ENCODE results near the gene CHD9.
A peak's percentile ranks its signal among the peaks of the same experiment; 100 is the strongest.
"Not testable (repeated sequence)": the region's sequence is repeated elsewhere in the genome, so short reads cannot be mapped to it uniquely, and the experiment has no call there.

CHD9 gene

GRCh38 chr16:53075461-53075860 is 20.7 kb downstream of the CHD9 start:
- not testable (repeated sequence) for FAIRE-seq

- no peak for FAIRE-seq
These were observed 23.5 kb downstream of the CHD9 start for GRCh38 chr16:53078247-53078646.

GRCh38 chr16:53078765-53079485 is 24.1 kb downstream of the CHD9 start:
- no peak for FAIRE-seq

- FAIRE-seq = no peak
These were observed 25.7 kb downstream of the CHD9 start for GRCh38 chr16:53080345-53081031.

- no peak for FAIRE-seq
These were observed 26.2 kb downstream of the CHD9 start for GRCh38 chr16:53081032-53081424.

GRCh38 chr16:53081686-53082407 is 27.1 kb downstream of the CHD9 start:
- FAIRE-seq = no peak

GRCh38 chr16:53082509-53082908 is 27.7 kb downstream of the CHD9 start:
- FAIRE-seq = no peak

GRCh38 chr16:53083119-53083518 is 28.3 kb downstream of the CHD9 start:
- no peak for FAIRE-seq

- FAIRE-seq = no peak
These were observed 29.4 kb downstream of the CHD9 start for GRCh38 chr16:53084141-53084541.

- FAIRE-seq = no peak
These were observed 30.0 kb downstream of the CHD9 start for GRCh38 chr16:53084746-53085334.

GRCh38 chr16:53085369-53085843 is 30.6 kb downstream of the CHD9 start:
- FAIRE-seq = peak; percentile 65

- no peak for FAIRE-seq
These were observed 31.2 kb downstream of the CHD9 start for GRCh38 chr16:53085931-53086421.

- FAIRE-seq = no peak
These were observed 32.3 kb downstream of the CHD9 start for GRCh38 chr16:53087101-53087500.

GRCh38 chr16:53089434-53090285 is 34.9 kb downstream of the CHD9 start:
- no peak for FAIRE-seq

- FAIRE-seq = no peak
These were observed 35.4 kb downstream of the CHD9 start for GRCh38 chr16:53090286-53090590.

- no peak for FAIRE-seq
These were observed 36.0 kb downstream of the CHD9 start for GRCh38 chr16:53090591-53091411.

- FAIRE-seq = no peak
These were observed 36.8 kb downstream of the CHD9 start for GRCh38 chr16:53091466-53092211.

- FAIRE-seq = no peak
These were observed 37.5 kb downstream of the CHD9 start for GRCh38 chr16:53092284-53092683.

- no peak for FAIRE-seq
These were observed 38.5 kb downstream of the CHD9 start for GRCh38 chr16:53093162-53093744.

GRCh38 chr16:53094013-53094630 is 39.3 kb downstream of the CHD9 start:
- FAIRE-seq = no peak

All from islet of Langerhans (tissue), 1 donor.